RWPE2 (cell line): Measurements from ENCODE around the gene HHIPL1.

Source experiments
- ATAC-seq: fragments of 200-7000 bp; cut with Tn5 transposase; 3 replicates; pipeline ENCODE4 v1.9.1; 2021; ENCODE audit warnings: low read depth
- DNase-seq: peaks from one replicate; pipeline ENCODE4 v3.0.0-alpha.2; 2020; ENCODE audit warnings: low spot score
- H3K27ac ChIP-seq: fragments of 450-650 bp; 2 replicates; pipeline ENCODE4 v1.5.1; 2017; ENCODE audit warnings: mild to moderate bottlenecking; ENCODE audit not compliant: poor library complexity, severe bottlenecking
- H3K27me3 ChIP-seq: fragments of 250-450 bp; sonication (Bioruptor Pico); 2 replicates; pipeline ENCODE4 v1.5.1; 2021; ENCODE audit warnings: mild to moderate bottlenecking, moderate library complexity; ENCODE audit not compliant: insufficient read depth, poor library complexity, severe bottlenecking
- H3K36me3 ChIP-seq: fragments of 250-450 bp; sonication (Bioruptor Pico); 2 replicates; pipeline ENCODE4 v1.5.1; 2020; ENCODE audit warnings: low read depth, mild to moderate bottlenecking, moderate library complexity
- H3K4me1 ChIP-seq: fragments of 250-450 bp; sonication (Bioruptor Pico); 2 replicates; pipeline ENCODE4 v1.5.1; 2021; ENCODE audit warnings: mild to moderate bottlenecking, moderate library complexity; ENCODE audit not compliant: insufficient read depth, poor library complexity, severe bottlenecking
- H3K4me3 ChIP-seq: fragments of 250-450 bp; sonication (Bioruptor Pico); 2 replicates; pipeline ENCODE4 v1.5.1; 2021; ENCODE audit warnings: mild to moderate bottlenecking, moderate library complexity; ENCODE audit not compliant: severe bottlenecking
- H3K9me3 ChIP-seq: fragments of 250-450 bp; sonication (Bioruptor Pico); 2 replicates; pipeline ENCODE4 v1.5.1; 2021; ENCODE audit warnings: mild to moderate bottlenecking, moderate library complexity; ENCODE audit not compliant: severe bottlenecking
- CTCF ChIP-seq: fragments of 450-650 bp; IDR thresholded peaks from one replicate; pipeline ENCODE4 v1.5.1; 2017; ENCODE audit warnings: mild to moderate bottlenecking, moderate library complexity; ENCODE audit not compliant: poor library complexity, severe bottlenecking

The HHIPL1 gene

GRCh38 chr14:99728981-99729451, 84.1 kb downstream of the HHIPL1 start:
- TF ChIP-seq CTCF = no peak
- H3K9me3 ChIP-seq = no peaks in the 10 kb centered on the region
- ATAC-seq (no peak), DNase-seq (peak; percentile 41)
- no peaks in the 10 kb centered on the region for H3K36me3 ChIP-seq
- no peaks in the 10 kb centered on the region for H3K27me3 ChIP-seq
- H3K4me3 ChIP-seq = no peak overlapping the region
- no peak overlapping the region for H3K27ac ChIP-seq
- H3K4me1 ChIP-seq = no peaks in the 10 kb centered on the region
